Neutrophil (primary cell): ENCODE data around the gene RSAD1.

Experiments
- H3K27ac ChIP-seq: fragments of 200-600 bp; sonication (generic); 2 replicates; pipeline ENCODE4 v1.5.1; 2016; ENCODE audit warnings: mild to moderate bottlenecking, moderate library complexity
- H3K27me3 ChIP-seq: fragments of 200-600 bp; sonication (generic); 2 replicates; pipeline ENCODE4 v1.6.0; 2016; ENCODE audit warnings: mild to moderate bottlenecking
- H3K36me3 ChIP-seq: fragments of 200-600 bp; sonication (generic); 2 replicates; pipeline ENCODE4 v1.5.1; 2017
- H3K4me1 ChIP-seq, 2 experiments: fragments of 200-600 bp in 1 of 2; sonication (generic) in 1 of 2; 1 replicate in 1 of 2; 2 replicates in 1 of 2; pipeline versions ENCODE4 v1.5.1 to v1.6.1; 2013 to 2016; ENCODE audit warnings: low read depth in 1 of 2, low read length in 1 of 2, mild to moderate bottlenecking in 1 of 2, moderate library complexity in 1 of 2; ENCODE audit not compliant: control insufficient read depth in 1 of 2, insufficient read depth in 1 of 2
- H3K4me3 ChIP-seq, 2 experiments: fragments of 200-600 bp in 1 of 2; sonication (generic) in 1 of 2; 1 replicate in 1 of 2; 2 replicates in 1 of 2; pipeline ENCODE4 v1.5.1; 2013 to 2016; ENCODE audit warnings: low read depth in 1 of 2, low read length in 1 of 2, mild to moderate bottlenecking in 1 of 2, moderate library complexity in 1 of 2
- H3K9me3 ChIP-seq: fragments of 200-600 bp; sonication (generic); 2 replicates; pipeline ENCODE4 v1.5.1; 2016
- TF ChIP-seq, protein P1 (sequence below): fragments of 200-600 bp; sonication (generic); IDR thresholded peaks from 2 replicates; pipeline ENCODE4 v1.5.1; 2016; ENCODE audit warnings: antibody characterized with exemption

The RSAD1 gene

DNA sequence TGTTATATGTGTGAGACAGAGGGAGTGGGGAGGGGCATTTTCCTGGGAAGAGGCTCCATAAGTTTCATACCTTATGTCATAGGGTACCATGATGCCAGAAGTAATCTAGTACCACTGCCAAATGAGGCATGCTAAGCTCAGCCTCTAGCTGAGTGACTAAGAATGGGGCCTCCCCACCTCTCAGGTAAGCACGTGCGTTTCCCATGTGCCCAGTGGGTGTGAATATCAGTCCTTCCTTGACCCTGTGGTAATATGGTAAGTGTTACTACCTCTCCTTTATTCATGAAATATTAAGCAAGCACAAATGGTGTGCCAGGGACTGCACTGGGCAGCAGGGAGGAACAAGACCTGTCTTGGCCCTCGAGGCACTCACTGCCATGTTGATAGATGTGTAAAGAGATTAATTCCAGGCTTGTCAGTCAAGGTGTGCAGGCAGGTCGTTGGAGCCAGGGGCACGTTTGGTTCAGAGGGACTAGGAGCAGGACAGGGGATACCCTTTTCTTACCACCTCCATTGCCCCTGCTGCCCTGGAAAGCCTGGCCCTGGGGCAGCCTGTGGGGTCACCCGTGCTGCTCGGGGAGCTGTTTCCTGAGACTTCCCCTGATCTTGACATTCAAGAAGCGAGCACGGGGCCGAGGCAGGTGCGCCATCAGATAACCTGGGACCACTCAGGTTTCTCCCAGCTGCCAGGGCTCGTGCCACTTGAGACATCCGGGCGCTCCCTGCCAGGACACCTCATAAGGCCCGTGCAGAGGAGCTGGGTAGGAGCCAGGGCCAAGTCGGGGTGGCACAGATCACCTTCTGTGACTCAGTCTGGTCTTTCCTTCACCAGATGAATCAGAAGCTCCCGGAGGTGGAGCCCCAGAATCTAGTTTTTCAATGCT, 8.8 kb downstream of the RSAD1 start:
- peaks cover 2 to 3% of the 10 kb centered on the region in 2 experiments for H3K4me1 ChIP-seq
- peaks cover 25% of the 10 kb centered on the region for H3K36me3 ChIP-seq
- no peak overlapping the region for H3K4me3 ChIP-seq
- no peak overlapping the region for H3K27ac ChIP-seq
- H3K9me3 ChIP-seq = no peaks in the 10 kb centered on the region
- TF ChIP-seq, protein P1, sequence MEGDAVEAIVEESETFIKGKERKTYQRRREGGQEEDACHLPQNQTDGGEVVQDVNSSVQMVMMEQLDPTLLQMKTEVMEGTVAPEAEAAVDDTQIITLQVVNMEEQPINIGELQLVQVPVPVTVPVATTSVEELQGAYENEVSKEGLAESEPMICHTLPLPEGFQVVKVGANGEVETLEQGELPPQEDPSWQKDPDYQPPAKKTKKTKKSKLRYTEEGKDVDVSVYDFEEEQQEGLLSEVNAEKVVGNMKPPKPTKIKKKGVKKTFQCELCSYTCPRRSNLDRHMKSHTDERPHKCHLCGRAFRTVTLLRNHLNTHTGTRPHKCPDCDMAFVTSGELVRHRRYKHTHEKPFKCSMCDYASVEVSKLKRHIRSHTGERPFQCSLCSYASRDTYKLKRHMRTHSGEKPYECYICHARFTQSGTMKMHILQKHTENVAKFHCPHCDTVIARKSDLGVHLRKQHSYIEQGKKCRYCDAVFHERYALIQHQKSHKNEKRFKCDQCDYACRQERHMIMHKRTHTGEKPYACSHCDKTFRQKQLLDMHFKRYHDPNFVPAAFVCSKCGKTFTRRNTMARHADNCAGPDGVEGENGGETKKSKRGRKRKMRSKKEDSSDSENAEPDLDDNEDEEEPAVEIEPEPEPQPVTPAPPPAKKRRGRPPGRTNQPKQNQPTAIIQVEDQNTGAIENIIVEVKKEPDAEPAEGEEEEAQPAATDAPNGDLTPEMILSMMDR = no peak
- no peaks in the 10 kb centered on the region for H3K27me3 ChIP-seq

DNA sequence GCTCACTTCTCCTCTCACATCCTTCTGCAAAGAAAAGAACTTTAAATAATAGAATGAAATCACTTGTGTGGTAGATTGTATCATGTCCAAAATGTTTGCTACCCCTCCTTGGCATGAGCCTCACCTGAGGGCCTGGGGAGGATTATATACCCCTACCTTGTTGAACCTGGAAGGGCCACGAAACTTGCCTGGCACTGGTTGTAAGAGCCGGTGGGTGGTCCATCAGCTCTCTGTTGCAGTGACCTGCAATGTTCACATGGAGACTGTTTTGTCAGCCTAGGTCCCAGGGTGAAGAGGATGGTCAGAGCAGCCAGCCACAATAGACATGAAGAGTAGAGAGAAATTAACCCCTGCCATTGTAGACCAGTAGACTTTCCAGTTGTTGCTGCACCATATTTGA, 10.2 kb downstream of the RSAD1 start:
- H3K27ac ChIP-seq = no peak overlapping the region
- no peak overlapping the region for H3K4me3 ChIP-seq
- TF ChIP-seq, protein P1 = no peak
- no peaks in the 10 kb centered on the region for H3K9me3 ChIP-seq
- H3K36me3 ChIP-seq = peaks cover 22% of the 10 kb centered on the region
- H3K4me1 ChIP-seq = no peaks in the 10 kb centered on the region
- no peaks in the 10 kb centered on the region for H3K27me3 ChIP-seq

DNA sequence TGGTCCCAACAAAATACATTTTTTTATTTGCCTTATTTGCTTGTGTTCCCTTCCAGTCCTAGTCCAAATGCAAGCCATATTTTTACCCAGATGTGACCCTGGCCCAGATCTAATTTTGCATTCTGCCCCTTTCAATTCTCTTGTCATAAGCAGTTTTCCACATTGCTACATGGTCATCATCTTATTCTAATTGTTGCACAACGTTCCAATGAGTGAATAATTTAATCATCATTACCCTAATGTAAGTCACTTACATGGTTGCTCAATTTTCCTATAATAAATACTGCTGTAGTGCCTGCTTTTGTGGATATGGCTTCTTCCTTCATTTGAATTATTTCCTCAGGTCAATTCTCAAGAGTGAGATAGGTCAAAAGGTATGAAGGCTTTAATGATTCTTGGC, 12.8 kb downstream of the RSAD1 start:
- no peaks in the 10 kb centered on the region for H3K9me3 ChIP-seq
- H3K27me3 ChIP-seq = no peaks in the 10 kb centered on the region
- no peak overlapping the region for H3K4me3 ChIP-seq
- H3K27ac ChIP-seq = no peak overlapping the region
- TF ChIP-seq, protein P1 = no peak
- H3K4me1 ChIP-seq = no peaks in the 10 kb centered on the region
- no peaks in the 10 kb centered on the region for H3K36me3 ChIP-seq

DNA sequence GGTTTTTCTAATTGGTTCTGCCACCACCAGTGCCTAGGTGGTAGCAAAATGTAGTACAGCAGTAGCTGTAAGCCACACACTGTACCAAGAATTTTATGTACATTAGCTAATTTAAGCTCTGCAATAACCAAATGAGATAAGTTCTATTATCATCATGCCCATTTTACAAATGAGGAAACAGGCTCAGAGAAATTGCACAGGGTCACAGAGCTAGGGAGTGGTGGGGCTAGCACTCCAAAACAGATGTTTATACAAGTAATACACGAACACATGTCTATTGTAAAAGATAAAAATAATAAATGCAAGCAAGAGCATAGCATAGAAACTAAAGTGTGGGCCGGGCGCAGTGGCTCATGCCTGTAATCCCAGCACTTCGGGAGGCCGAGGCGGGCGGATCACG, 13.6 kb downstream of the RSAD1 start:
- H3K4me1 ChIP-seq = no peaks in the 10 kb centered on the region

DNA sequence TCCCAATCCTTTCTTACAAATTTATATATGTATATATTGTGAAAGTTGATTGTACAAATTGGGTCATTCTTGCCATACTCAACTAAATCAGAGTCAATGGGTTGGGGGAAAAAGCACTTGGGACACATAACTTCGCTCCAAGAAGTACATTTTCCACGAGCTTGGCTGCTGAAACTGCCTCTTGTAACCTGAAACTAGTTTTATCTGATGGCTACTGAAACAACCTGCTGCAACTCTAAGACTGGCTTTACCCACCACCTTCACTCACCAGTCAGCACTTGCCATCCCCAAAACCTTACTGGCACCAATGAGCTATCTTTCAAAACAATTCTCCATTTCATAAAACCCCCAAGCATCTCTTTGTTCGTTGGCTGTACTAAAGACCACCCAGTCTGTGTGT, 15.1 kb downstream of the RSAD1 start:
- Histone ChIP-seq H3K27me3 (no peaks in the 10 kb centered on the region), H3K4me3 (no peak overlapping the region), H3K27ac (no peak overlapping the region), H3K36me3 (no peaks in the 10 kb centered on the region), H3K4me1 (no peaks in the 10 kb centered on the region), H3K9me3 (no peaks in the 10 kb centered on the region)
- TF ChIP-seq, protein P1 = no peak

More for the DNA sequence above, 13.6 kb downstream of the RSAD1 start:
- H3K27me3 ChIP-seq = no peaks in the 10 kb centered on the region
- H3K9me3 ChIP-seq = no peaks in the 10 kb centered on the region
- no peak overlapping the region for H3K4me3 ChIP-seq
- no peaks in the 10 kb centered on the region for H3K36me3 ChIP-seq
- H3K27ac ChIP-seq = no peak overlapping the region
- TF ChIP-seq, protein P1 = no peak
